GM19239 (cell line): Measurements from ENCODE around the gene RP2.
A peak's percentile ranks its signal among the peaks of the same experiment; 100 is the strongest.

Experiments
- DNase-seq: peaks from one replicate; pipeline ENCODE4 v3.0.0; 2011; ENCODE audit warnings: low spot score; ENCODE audit not compliant: insufficient read length
- FAIRE-seq: peaks from 2 replicates; lab custom pipeline; 2011; peaks lifted over from hg19 to GRCh38; lab: Jason Lieb, UNC

Gene RP2

DNA sequence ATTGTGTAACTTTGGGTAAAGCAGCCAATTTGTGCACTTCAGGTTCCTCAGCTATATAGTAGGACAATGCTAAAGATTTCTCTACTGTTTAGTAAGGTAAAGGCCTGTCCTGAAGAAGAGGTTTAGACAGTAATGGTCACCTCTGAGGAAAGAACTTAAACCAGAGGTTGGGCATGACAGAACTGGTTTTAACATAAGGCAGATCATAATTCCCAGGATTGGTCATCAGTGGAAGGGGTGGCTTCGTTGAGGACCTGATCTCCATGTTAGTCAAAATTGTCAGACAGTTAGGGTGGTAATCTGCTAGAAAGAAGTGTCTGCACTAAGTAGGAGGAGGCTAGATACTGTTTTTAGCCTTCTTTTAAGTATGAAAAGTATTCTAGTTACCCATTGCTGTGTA, 4.1 kb downstream of the RP2 start:
- FAIRE-seq = peak; percentile 61
- no peak for DNase-seq

DNA sequence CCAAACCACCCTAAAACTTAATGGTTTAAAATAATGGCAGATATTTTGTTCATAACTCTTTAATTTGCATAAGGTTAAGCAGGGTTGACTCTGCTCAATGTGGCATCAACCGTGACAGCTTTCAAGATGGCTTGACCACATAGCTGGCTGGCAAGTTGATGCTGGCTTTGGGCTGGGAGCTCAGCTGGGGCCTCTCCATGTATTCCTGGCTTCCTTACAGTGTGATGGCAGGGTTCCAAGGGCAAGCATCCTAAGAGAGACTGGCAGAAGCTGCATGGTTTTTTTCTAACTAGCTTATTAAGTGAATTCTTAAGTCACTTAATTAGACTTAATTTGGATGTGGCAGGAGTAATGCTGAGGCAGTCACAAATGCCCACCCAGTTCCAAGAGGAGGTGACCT, 4.5 kb downstream of the RP2 start:
- FAIRE-seq (peak; percentile 79), DNase-seq (no peak)

DNA sequence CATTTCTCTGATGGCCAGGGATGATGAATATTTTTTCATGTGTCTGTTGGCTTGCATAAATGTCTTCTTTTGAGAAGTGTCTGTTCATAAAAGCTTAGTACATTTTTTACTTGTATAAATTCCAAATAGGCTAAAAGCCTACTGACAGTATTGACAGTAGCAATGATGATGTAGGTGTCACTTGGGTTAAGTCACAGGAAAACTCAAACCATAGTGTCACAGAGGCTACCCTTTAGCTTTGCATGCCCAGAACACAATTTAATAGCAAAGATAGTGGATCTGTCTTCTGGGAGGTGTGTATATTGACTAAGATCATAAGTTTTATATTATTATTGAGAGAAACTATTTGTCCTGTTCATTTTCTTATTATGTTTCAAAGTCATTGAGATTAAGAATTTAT, 8.1 kb downstream of the RP2 start:
- no peak for DNase-seq
- peak; percentile 66 for FAIRE-seq

DNA sequence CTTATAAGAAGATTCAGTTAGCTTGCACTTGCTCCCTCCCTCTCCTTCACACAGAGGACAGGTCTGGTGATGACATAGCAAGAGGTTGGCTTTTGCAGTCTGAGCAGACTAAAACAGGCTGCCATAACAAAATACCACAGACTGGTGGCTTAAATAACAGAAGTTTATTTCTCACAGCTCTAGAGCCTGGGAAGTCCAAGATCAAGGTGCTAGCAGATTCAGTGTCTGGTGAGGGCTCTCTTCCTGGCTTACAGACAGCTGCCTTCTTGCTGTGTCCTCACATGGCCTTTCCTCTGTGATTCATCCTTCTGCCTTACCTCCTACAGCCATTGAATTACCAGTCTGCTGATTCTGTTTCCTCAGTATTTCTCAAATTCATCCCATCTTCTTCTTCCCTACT, 13.1 kb downstream of the RP2 start:
- no peak for FAIRE-seq

DNA sequence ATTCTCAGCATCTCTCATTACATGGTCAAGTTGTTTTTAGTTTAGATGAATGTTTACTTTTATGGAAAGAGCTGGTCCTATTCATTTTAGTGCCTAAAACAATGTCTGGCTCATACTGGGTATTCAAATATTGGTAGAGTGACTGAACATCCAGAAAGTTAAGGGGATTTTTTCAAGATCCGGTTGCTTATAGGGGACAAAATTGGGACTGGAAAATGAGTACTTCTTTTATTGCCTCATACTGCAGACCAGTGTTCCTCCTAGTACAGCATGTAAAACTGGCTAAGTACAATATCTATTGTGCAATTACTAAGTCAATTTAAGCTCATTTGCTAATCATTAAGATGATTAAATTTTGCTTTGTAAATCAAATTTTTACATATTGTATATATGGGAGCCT, 13.9 kb downstream of the RP2 start:
- DNase-seq = no peak
- no peak for FAIRE-seq

More for the DNA sequence above, 13.1 kb downstream of the RP2 start:
- no peak for DNase-seq

DNA sequence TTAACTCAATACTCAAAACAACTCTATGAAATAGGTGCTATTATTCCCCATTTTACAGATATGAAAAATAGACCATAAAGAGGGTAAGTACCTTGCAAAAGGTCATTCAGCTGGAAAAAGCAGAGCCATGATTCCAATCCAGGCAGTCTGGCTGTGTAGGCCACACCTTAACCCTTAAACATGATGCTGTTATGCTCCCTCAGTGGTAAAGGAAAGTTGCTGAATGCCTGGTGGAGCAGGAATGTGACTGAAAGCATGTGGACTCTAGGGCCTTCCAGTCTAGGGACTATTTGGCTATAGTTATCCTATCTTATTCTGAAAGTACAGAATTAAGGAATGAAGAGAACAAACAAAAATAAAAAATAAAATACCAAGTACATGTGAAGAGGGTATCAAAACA, 19.6 kb downstream of the RP2 start:
- DNase-seq (no peak), FAIRE-seq (no peak)

DNA sequence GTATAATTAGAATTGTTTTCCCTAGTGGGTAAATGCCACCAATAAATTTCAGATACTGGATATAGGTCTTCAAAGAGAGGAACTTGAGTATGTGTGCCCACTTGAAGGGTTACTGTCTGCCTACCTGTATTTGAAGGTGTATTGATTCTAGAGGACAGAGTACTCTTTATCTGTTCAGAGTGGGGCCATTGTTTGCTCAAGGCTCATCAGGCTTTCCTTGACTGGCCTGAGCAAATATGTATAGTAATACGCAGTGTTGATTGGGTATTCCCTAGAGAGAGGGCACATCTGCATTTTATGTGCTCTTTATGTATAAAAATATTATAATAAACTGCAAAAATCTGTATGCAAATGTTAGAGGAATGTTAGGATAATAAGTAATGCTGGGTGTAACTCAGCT, 23.7 kb downstream of the RP2 start:
- DNase-seq (no peak), FAIRE-seq (no peak)

DNA sequence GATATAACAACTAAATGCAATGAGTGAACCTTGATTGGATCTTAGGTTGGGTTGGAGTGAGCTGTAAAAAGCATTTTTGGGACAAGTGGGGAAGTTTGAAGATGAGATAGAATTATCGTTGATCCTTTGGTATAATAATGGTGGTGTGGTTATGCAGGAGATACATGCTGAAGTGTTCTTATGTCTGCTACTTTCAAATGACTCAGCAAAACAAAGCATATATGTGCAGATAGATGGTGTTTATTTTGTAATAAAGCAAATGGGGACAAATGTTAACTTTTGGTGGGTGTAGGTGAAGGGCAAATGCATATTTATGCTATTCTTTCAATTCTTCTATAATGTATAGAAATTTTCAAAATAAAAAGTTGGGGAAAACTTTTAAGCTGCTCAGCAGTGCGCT, 26.2 kb downstream of the RP2 start:
- DNase-seq = no peak
- FAIRE-seq = no peak

DNA sequence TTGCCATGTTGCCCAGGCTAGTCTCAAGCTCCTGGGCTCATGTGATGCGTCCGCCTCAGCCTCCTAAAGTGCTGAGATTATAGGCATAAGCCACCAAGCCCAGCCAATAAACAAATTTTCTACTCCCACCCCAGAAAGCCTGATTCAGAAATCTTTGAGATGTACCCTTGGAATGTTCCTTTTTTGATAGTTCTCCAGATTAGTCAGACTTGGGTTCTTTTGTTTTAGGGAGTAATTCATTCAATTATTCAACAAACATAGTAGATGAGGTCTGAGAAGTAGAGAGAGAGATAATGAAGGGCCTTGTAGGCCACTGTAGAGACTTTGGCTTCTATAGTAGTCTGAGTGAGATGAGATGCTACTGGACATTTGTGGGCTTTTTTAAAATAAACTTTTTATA, 27.8 kb downstream of the RP2 start:
- FAIRE-seq (no peak), DNase-seq (no peak)

DNA sequence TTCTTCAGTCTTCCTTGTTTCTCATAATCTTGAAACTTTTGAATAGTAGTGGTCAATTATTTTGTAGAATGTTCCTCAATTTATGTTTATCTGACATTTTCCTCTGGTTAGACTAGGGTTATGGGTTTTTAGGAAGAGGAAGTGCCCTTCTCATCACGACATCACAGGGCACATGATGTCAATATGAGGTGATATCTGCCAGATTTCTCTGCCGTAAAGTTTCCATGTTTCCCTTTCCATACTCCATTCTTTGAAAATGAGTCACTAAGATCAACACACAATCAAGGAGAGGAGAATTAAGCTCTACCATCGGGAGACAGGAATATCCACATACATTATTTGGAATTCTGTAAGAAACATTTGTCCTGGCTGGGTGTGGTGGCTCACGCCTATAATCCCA, 28.4 kb downstream of the RP2 start:
- FAIRE-seq (no peak), DNase-seq (no peak)

DNA sequence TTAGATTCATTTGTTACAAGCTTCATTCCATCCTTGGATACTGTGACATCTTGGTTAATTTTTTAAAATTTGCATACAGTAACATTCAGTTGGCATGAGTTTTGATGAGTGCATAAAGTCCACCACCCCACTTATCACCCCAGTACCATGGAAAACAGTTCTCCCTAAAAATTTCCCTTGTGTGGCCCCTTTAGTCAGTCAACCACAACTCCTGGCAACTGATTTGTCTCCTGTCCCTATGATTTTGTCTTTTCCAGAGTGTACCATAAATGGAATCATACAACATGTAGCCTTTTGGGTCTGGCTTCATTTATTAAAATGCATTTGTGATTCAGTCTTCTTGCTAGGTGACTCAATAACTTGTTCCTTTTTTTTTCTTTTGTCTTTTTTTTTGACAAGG, 29.9 kb downstream of the RP2 start:
- FAIRE-seq = no peak
- no peak for DNase-seq

DNA sequence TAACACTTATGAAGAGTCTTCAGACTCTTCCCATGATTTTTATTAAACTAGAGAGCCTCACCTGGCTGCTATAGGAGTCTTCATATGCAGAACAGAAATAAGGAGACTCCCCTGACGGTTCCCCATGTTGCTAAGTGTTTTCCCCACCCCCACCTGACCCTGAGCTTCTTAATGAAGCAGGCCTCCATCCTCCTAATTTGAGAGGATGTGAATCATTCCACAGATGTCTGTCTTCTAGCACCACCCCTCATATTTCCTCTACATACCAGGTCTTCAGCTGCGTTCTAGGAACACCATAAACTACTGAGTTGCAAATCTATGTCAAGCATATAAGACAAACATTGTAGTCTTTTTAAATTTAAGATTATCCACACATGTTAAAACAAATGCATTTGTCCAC, 36.9 kb downstream of the RP2 start:
- FAIRE-seq (no peak), DNase-seq (no peak)

DNA sequence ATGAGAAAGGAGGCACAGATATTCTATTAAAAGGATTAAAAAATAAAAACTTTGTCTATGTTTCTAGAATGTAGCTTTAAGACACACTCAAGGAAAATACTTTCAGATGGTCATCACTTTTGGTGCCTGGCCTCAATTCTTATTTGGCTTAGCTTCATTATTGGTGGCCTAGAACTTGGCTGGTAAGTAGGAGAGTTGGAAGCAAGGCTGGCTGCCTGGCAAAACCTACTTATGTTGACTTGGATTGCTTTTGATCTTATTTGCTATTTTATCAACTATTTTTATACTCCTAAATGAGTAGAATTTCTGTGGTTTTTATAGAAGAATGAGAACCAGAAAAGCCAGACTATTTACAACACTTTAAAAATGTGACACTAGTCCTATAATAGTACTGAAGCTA, 40.1 kb downstream of the RP2 start:
- FAIRE-seq = no peak

DNA sequence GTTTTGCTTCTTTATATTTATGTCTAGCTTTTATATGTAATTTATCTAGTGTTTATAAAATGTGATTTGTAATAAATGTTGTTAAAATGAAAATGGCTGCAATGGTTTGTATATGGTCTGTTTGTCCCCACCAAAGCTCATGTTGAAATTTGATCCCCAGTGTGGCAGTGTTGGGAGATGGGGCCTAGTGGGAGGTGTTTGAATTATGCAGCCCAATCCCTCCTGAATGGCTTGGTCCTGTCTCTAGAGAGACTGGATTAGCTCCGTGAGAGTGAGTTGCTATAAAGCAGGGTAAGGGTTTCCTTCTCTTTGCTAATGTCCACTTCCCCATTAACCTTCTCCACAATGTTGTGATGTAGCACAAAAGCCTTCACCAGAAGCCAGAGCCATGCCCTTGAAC, 45.4 kb downstream of the RP2 start:
- DNase-seq = no peak
- no peak for FAIRE-seq

More for the DNA sequence above, 40.1 kb downstream of the RP2 start:
- DNase-seq = no peak

DNA sequence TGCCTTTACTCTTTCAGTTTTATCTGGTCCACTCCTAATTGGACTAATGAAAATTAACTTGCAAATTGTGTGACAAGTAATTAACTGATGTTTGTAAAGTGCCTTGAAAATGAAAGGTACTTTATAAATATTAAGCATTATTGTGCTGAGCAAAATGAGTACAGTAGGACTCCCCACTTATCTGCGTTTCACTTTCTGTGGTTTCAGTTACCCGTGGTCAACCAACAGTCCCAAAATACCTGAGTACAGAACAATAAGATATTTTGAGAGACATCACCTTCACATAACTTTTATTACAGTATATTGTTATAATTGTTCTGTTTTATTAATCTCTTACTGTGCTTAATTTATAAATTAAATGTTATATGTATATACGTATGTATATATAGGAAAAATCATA, 48.0 kb downstream of the RP2 start:
- FAIRE-seq (no peak), DNase-seq (no peak)

DNA sequence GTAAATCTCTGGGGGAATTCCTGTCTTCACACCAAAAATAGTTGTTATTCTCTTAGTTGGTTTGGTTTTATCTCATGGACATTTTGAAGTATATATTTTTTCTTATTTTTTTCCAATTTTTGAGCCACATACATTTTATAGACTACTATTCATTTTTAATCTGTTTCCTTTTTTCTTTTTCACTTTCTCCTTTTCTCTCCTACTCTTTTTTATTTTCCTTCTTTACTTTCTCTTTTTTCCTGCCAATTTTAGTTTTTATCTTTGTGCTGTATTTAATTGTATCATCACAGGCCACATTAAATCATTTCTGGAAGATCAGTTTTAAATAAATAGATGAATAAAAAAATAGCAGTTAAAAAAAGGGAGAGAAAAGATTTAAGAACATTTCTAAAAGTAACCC, 61.4 kb downstream of the RP2 start:
- no peak for DNase-seq
- FAIRE-seq = no peak

DNA sequence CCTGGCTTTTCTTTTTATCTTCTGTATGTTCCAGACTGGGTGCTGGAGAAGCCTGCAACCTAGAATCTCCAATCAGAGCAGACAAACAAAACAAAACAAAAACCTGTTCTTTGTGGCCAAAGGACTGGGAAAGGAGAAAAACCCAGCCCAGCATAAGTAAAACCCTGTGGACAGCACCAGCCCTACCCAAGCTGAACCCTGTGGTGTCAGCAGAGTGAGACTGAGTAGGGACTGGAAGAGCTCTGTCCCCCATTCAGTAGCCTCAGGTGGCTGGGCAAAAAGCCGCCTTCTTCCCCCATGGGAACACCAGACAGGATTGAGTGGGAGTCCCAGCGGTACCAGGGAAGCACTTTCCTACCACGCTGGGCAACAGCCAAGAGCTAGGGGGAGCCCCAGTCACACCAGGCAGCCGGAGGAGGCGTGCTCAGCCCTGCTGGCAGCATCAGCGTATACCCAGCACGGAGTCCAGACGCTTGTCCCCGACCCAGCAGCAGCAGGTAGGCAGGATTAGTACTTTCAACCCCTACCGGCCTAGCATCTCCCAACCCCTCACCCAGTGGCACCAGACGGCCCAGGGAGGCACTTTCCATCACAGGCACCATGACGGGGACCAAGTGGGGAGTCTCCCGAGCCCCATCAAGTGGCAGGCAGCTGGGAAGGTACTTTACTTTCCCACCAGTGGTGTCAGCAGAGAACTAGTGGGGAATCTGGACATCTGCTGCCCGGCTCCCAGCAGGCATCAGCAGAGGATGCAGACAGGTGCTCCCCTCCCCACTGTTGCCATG, 66.8 kb downstream of the RP2 start:
- peak; percentile 42 for DNase-seq
- FAIRE-seq = peak; percentile 93

DNA sequence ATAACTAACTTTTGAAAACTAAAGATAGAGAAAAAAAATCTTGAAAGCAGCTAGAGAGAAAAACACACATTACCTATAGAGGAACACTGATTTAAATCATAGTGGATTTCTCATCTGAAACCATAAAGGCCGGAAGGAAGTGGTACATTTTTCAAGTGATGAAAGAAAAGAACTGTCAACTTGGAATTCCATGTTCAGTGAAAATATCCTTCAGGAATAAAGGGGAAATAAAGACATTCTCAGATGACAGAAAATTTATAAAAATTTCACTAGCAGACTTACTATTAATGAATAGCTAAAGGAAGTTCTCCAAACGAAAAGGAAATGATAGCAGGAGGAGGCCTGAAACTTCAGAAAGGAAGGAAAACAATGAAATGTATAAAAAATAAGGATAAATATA, 67.8 kb downstream of the RP2 start:
- DNase-seq (no peak), FAIRE-seq (peak; percentile 69)

DNA sequence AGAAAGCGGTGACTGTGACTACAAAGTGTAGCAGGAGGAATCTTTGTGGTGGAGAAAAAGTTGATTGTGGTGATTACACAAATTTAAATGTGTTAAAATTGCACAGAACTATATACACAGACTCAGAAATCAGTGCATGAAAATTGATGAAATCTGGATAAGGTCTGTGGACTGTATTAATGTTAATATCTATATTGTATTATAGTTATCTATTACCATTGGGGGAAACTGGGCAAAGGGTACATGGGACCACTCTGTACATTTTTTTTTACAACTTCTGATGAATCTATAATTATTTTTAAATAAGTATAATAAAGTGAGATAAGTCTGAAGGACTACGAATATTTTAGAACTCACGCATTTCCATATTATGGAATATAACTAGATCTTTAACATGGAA, 73.6 kb downstream of the RP2 start:
- no peak for FAIRE-seq
- no peak for DNase-seq

DNA sequence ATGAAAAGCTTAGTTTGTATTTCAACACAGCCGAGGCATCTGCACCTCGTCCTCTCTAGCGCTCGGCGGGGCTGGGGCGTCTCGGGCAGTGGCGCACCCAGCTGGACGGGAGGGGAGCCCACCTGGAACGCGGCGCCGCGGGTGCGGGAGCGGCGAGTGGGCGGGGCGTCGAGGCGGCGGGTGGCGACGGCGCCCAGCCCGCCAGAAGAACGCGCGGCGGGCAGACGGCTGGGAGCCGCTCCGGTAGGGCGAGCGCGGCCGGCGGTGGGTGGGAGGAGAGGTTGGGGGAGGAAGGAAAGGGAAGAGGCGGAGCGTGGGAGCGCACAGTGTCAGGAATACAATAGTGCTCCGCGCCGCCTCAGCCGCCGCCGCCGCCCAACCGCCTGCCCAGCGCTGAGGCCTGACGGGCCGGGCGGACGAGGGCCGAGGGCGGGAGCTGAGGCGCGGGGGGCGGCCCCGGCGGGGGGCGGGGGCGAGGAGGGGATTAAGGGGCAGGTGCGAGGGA, 75.3 kb downstream of the RP2 start, which contains the start of gene JADE3:
JADE3 (plus strand) TSS at position 324 of the 505 bp plus-strand sequence. CDS start 72,474 bp downstream, outside the sequence.
- DNase-seq (peak; percentile 9), FAIRE-seq (peak; percentile 59)

DNA sequence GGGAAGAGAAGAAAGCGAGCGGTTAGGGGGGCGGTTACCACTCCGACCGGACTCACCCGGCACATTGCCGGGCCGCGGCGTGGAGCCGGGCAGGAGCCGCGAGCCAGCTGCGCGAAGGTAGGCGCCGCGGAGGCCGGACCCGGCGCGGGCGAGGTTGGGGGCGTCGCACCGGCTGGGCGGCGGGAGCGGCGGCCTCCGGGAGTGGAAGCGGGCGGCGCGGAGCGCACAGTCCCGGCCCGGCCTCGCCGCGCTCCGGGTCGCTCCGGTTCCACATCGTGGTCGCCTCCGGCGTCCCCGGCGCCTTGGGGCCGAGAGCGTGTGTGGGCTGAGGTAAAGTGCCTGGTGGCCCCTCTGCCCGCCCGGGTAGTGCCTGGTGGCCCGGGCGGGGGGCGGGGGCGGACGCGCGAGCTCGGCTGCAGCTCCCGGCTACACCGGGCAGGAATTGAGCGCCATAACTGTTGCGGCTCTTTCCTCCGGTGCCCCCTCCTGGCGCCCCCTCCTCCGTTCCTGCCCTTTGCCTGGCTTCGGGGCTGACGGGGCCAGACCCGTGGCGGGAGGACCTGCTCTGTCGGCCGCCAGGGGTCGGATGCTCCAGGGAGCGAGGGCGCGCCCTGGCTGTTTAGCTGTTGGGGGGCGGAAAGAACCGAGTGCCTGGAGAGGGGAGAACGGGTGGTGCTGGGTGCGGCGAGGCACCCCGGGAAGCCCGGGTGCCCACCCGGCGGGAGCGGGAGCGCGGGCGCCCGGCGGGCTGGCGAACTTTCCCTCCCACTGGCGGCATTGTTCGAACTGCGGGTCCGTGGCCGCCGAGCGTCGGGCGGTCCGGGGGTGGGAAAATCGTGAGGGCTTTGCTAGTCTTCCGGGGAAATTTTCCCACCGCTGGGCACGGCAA, 76.0 kb downstream of the RP2 start:
- peak; percentile 53 for DNase-seq
- FAIRE-seq = peak; percentile 80
